Occipital lobe (tissue), 2 donors: ENCODE results near the gene DENND10. TPM values are rescaled to one million over a fixed set of nuclear protein-coding genes. Genes with fewer than 3 reads are reported as not detected.
"Not testable (repeated sequence)": the region's sequence is repeated elsewhere in the genome, so short reads cannot be mapped to it uniquely, and the experiment has no call there.

Source experiments
- DNase-seq: peaks from one replicate; lab custom pipeline; 2025; lab: John Stamatoyannopoulos, UW
- total RNA-seq: library from RNA; depleted of rRNA; stranded (reverse); fragments of >200 nt; gene quantifications from one replicate; pipeline ENCODE4 v1.2.3, GENCODE V29; 2014

The DENND10 gene
- total RNA-seq, 1 donor from 2014 or later: 53.7 TPM

GRCh38 chr10:119098576-119098975 lies 5.3 kb upstream of the DENND10 start:
- DNase-seq: no peak

- no peak for DNase-seq
Measured at GRCh38 chr10:119100434-119101238, 3.3 kb upstream of the DENND10 start.

GRCh38 chr10:119101366-119102098 lies 2.4 kb upstream of the DENND10 start:
- DNase-seq: no peak

GRCh38 chr10:119103241-119103902 lies 541 bp upstream of the DENND10 start:
- no peak for DNase-seq

GRCh38 chr10:119104654-119105015 lies 722 bp downstream of the DENND10 start:
- peak; percentile 41 for DNase-seq

GRCh38 chr10:119105155-119105554 lies 1.2 kb downstream of the DENND10 start:
- DNase-seq: no peak

GRCh38 chr10:119105899-119106298 lies 2.0 kb downstream of the DENND10 start:
- not testable (repeated sequence) for DNase-seq

- DNase-seq: not testable (repeated sequence)
Measured at GRCh38 chr10:119107106-119107505, 3.2 kb downstream of the DENND10 start.

GRCh38 chr10:119107771-119108170 lies 3.9 kb downstream of the DENND10 start:
- not testable (repeated sequence) for DNase-seq

- no peak for DNase-seq
Measured at GRCh38 chr10:119112056-119112455, 8.1 kb downstream of the DENND10 start.

- DNase-seq: no peak
Measured at GRCh38 chr10:119113751-119114732, 10.1 kb downstream of the DENND10 start.

- no peak for DNase-seq
Measured at GRCh38 chr10:119115926-119116325, 12.0 kb downstream of the DENND10 start.

GRCh38 chr10:119116326-119116951 lies 12.5 kb downstream of the DENND10 start:
- DNase-seq: no peak

- no peak for DNase-seq
Measured at GRCh38 chr10:119118231-119118630, 14.3 kb downstream of the DENND10 start.

GRCh38 chr10:119119400-119119799 lies 15.5 kb downstream of the DENND10 start:
- no peak for DNase-seq

GRCh38 chr10:119120413-119120867 lies 16.5 kb downstream of the DENND10 start:
- DNase-seq: no peak

GRCh38 chr10:119120875-119121274 lies 17.0 kb downstream of the DENND10 start:
- no peak for DNase-seq

GRCh38 chr10:119125942-119126341 lies 22.0 kb downstream of the DENND10 start:
- no peak for DNase-seq

- DNase-seq: no peak
Measured at GRCh38 chr10:119129721-119130120, 25.8 kb downstream of the DENND10 start.

GRCh38 chr10:119131512-119132240 lies 27.8 kb downstream of the DENND10 start:
- DNase-seq: no peak
